ENCODE data around the gene NLGN1.

The NLGN1 gene

DNA sequence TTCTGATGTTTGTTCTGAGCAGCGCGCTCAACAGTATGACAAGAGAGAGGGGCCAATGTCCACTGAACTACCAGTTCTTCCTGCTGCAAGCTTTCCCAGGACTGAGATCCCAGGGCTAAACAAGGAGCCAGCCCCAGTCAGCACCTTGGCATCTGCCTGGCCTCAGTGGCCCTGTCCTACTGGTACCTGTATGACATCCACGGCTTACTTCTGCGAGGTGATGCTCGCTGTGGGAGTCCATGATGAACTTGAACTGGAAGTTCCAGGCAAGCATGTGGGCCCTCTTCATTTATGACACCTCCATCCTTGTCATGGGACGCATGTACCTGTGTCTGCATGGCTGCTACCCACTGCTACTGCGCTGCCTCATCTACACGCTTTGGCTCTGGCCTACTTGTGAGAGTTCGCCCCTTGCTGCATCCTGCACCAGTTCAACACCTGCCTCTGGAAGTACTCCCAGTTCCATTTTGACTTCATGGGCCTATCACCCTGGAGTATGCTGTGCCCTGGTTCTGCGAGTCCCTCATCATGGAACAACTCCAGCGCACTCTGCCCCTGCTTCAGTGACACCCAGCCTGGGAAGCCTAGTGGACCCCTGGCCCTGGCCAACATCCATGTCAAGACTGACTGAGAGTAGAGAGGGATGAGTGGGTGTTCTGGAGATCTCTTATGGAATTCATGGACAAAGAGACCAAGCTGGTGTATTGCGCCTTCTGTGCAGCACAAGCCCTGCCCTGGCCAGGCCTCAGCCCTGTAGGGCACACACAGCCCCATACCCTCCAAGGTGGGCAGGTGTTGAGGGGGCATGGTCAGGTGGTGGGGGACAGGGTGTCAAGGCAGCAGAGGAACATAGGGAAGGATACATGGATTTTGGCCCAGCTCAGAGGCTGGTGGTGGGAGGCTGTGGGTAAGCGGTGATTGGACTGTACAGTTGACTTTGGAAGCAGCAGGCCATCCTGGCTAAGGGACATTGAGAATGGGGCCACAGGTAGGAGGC, 246.8 kb downstream of the NLGN1 start:
- no peak for DNase-seq

DNA sequence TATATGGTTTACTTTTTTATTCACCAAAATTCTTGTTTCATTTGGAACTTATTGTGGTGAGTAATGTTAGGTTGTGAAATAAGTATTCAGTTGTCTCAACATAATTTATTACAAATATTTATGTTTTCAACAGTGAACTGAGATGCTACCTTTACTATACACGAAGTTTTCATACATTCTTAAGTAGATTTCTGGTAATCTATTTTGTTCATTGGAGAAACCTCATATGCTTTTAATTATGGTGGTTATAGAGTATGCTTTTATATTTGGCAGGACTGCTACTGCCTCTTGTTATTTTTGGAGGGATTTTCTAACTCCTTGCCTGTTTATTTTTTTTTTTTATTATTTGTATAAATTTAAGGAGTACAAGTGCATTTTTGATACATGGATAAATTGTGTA, 253.1 kb downstream of the NLGN1 start:
- DNase-seq: no peak

DNA sequence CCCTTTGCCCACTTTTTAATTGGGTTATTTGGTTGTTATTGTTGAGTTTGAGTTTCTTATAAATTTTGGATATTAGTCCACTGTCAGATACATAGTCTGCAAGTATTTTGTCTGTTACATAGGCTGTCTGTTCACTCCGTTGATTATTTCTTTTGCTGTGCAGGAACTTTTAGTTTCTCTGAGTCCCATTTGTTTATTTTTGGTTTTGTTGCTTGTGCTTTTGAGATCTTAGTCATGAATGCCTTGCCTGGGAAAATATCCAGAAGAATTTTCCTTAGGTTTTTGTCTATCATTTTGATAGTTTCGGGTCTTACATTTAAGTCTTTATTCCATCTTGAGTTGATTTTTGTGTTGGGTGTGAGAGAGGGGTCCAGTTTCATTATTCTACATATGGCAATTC, 254.5 kb downstream of the NLGN1 start:
- DNase-seq: no peak

DNA sequence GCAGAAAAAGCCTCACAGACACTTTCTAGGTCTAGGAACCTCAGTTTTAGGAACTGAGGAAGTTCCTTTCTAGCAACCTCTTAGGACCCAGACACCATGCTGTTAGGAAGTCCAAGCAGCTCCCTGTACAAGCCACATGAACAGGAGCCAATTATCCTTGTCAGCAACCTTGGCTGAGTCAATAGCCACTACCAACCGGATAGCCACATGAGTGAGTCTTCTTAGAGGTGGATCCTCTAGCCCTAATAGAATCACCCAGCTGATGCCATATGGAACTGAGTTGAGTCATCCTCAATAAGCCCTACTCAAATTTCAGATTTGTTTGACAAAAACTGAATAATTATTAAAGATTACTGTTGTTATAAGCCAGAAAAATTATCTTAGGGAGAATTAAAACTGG, 256.2 kb downstream of the NLGN1 start:
- no peak for DNase-seq

DNA sequence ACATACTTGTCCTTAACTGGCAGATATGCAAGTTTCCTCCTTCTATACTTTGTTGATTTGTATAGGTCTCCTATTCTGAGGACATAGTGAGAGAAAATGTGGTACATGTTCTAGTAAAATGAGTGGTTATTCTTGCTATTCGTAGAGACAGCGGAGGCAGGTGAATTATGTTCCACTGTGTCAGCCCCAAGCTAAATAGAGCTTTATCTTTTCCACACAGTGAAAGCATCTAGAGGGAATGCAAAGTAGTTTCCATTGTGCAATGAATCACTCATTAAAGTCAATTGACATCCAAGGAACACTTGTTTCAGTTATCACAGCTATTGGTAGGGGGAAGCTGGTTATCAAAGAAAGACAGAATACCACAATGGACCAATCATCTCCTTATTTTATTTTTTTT, 262.4 kb downstream of the NLGN1 start:
- DNase-seq: no peak

DNA sequence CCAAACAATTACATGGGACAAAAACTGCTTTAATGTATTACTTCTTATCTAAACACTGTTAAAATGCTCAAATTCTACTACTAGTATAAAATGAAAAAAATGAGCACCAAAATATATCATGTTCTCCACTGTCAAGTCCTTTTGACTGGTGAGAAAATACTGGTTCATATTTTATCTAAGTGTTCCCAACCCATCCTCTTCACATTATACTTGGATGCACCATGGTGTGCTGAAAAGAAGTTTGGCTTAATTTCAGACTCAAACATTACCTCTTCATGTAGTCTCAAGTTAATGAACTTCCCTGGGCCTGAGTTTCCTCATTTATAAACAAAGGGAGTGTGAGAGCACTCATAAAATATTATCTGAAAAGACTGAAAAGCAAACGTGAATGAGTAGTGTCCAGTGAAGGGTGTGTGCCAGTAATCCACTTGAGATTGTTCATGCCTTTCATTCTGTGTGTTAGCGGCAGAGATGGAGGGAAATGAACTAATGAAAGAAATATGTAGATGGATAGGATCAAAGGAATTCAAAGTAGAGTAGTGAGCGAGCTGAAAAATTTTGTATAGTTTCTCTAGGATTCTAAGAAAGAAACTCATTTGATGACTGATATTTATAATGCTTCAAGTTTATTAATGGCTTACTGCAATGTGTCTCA, 263.2 kb downstream of the NLGN1 start:
- no peak for DNase-seq

DNA sequence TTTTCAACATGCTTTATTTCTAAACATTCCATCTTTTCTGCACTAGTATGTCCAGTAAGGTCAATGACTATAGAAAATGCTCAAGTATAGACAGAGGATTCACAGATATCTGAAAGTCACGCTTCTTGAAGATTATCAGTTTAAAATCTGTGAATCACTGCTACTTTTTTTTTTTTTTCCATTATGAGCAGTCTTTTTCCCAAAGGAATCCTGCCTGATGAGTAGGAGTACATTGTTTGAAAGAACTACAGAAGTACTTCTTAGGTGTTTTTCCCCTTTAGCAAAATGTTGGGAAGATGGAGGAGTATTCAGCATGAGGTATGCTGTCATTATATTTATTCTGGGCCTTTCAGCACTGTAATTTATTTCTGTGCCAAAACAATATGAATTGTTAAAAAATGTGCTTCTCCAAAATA, 266.2 kb downstream of the NLGN1 start:
- DNase-seq: no peak

DNA sequence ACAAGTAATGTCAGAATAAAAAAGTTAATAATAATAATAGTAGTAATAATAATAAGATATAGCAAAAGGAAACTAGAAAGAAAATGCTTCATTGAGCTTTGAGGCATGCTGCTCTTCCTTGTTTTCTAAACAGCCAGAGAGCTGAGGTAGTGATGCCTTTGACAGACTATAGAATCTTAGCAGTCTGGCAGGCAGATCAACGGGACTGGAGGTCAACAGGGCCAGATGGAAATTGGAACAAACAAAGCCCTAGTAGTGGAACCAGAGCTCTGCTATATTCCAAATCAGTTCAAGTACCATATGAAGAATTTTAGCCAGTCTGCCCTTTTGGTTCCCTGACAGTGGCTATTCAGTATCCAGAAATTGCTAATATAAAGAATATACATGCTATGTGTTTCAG, 278.6 kb downstream of the NLGN1 start:
- no peak for DNase-seq

DNA sequence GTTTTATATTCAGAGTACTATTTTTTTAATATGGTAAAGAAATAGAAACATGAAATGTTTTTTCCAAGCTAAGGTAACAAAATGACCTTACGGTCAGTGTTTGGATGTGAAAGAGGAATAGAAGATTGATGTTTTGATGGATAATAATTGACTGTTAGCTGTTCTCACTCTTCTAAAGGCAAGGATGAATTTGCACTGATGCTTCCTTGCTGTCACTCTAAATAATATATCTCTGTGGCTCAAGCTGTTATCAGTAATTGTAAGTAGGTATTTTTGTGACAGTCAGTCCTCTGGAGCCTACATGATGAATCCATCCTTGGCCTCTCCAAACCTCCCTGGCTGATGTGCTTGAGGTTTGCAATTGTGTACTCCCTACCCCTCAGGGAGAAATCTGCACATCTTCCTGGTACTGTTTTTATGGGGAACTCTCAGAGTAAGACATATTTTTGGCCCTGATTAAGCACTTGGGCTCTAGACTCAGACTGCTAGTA, 283.7 kb downstream of the NLGN1 start:
- no peak for DNase-seq

DNA sequence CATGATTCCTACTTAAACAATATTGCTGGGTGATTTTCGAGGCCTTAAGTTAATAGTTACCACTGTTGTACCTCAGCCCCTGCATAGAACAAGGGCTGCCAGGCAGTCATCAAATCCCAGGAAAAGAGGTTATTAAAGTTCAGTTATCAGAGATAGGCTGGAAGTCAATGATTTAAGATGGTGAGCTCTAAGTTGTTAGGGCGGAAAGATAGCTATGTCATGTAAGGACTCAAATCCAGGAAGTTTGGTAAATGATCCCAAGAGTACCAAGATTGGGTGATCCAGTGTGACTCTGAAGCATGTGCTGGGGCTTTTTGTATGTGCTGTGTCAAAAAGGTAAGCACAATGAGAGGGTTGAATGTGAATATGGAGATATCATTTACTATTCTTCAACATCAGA, 287.9 kb downstream of the NLGN1 start:
- DNase-seq: no peak

DNA sequence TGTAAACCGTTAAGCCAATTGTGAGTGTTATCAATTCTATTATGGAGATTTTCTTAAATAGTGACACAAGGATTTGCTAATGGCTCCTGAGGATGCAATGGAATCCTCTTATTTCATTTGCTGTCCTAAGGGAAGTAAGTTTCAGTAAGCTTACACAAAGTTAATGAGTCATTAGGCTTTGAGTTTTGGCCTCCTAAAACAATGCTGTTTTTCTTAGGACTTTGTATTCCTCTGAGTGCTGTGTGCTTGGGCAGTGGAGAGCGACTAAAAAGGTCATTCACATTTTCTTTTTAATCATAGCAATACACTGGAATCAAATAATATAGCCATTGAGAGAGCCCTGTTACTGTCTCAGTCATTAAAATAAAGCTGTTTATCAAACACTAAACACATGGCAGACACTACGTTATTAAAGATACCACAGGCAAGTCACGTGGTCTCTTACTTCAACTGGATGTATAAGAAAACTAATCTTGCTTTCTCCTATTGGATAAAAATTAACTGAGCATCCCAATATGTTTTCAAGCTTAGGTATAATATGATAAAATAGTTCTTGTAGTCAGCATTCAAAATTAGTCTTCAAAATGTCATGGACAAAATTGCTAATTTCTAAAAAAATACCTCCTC, 290.8 kb downstream of the NLGN1 start:
- no peak for DNase-seq

DNA sequence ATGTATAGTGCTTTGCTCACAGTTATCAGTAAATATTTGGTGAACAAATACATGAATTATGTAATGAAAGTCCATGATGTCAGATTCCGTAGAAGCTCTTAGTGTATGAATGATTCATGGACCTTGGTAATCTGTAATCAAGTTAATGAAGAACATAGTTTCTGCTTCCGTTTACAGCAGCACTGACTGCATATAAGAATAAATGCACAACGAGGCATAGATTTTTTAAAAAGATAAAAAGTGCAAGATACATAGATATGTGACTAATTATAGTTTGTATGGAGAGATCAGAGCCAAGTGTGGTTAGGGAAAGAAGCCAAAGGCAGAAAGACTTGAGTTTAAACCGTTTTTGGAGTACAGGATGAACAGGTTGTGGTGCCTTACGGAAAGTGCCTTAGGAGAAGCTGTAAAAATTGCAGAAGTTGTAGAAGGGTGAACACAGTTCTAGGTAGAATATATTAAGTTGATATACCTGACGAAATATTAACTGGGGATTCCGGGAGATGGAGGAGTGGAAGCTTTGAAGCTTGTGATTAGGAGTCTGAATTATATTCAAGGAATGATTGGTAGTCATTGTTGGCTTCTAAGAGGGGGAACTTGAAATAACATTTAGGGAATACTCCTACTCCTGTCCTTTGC, 293.1 kb downstream of the NLGN1 start:
- no peak for DNase-seq

DNA sequence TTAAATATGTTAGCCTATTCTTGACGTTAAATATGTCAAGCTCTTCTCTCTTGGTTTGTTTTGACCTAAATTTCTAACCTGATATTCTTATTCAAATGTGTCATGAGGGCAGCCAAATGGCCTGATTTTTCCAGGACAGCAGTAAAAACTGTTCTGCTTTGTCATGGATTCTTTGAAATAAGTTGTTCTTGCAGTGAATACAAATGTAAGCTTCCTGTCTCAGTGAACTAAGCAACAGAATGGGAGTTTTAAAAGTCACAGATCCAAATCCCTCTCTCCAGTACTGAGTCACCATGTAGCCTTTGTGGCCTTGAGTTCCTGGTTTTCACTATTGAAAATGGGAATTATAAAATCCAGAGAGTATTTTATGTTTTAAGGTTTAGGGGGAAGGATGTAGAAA, 301.8 kb downstream of the NLGN1 start:
- no peak for DNase-seq

DNA sequence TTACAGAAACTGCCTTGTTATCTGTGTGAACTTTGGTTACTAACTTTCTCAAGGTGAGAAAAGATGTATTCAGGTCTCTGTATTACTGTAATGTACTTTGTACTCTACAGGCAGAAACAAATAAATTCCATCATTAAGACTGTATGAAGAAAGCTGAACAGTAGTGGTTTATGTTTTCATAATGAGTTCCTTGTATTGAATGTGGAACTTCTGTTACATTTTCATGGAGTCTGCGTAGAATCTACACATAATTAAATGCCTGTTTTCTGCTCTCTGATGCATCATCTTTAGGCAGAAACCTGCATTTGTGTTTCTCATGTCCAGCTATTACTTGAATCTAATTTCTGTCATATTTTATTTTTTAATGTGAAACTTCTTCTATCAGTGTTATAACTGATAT, 302.8 kb downstream of the NLGN1 start:
- no peak for DNase-seq

DNA sequence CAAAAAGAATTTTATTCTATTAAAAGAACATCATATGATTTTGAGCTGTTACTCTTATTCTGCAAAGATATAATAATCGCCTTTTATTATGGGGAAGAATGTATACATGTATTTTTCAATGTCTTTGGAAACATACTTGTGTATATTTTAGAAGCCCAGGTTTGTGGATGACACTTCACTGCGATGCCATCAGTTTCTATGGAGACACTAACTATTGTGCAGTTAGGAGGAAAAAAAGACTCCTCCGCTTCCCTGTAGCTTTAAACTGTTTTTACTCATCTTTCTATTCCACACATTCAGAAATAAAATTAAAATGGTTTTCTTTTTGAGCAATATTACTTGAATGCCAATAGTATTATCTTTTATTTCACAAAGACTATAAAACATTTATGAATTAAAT, 305.0 kb downstream of the NLGN1 start:
- no peak for DNase-seq

DNA sequence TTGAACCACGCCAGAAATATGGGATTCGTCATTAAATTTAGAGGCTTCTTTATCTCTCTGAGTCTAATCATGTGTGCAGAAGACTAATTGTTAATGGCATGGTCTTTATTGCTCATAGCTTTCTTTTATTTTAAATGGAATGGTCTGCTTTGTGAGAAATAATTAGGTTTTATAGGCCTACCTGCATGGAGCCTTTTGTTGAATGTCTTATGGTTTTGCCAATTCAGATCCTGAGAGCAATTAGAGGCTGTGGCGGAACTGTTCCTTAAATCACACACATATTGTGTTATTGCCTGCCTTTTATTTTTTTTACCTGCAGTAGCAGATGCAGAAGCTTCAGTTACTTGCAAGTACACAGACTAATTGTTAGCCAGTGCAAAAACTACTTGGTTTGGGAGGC, 306.2 kb downstream of the NLGN1 start:
- DNase-seq: peak; percentile 99

DNA sequence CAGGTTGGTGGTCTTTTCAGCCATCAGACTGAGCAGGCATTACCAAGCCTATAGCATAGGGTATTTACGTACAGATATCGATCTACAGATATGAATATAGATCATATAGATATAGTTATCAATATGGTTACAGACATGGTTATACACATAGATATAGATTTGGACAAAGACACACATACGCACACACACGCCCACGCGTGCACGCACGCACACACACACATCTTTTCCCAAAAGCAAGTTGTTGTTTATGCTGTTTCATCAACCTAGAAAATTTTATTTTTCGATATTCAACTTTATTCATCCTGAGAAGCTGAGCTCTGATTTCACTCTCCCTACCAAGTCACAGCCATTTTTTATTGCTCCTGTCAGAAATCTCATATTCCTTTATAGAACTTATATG, 309.1 kb downstream of the NLGN1 start:
- DNase-seq: no peak

DNA sequence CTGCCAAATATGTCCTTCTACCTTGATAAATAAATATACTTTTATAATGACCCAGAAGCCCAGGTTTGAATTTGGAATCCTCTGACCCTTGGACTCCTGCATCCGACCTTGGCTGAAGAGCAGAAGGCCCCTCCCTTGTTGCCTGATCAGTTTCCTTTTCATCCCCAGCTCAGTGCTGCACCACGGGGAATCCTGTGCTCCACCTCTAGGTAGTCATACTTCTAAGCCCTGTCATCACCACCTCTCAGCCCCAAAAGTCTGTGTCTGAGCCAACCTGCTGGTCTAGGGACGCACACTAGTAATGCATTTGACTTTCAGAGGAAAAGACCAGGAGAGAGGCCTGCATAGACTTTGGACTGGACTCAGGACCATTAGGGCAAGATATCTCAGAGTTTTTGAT, 310.6 kb downstream of the NLGN1 start:
- no peak for DNase-seq

DNA sequence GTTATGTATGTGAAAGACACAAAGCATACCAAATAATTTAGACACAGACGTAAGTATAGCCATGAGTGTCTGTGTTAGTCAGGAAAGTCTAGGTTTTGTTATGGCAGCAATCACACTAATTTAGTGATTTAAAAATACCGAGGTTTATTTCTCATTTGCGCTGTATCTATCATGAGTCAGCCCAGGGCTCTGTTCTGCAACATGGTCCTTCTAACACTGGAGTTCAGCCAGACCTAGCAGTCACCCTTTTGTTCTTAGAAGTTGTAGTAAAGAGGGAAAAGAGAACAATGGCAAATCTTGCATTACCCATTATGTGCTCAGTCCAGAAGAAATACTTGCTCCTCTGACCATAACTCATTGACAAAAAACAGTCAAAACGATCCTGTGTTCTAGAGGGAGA, 311.5 kb downstream of the NLGN1 start:
- no peak for DNase-seq

DNA sequence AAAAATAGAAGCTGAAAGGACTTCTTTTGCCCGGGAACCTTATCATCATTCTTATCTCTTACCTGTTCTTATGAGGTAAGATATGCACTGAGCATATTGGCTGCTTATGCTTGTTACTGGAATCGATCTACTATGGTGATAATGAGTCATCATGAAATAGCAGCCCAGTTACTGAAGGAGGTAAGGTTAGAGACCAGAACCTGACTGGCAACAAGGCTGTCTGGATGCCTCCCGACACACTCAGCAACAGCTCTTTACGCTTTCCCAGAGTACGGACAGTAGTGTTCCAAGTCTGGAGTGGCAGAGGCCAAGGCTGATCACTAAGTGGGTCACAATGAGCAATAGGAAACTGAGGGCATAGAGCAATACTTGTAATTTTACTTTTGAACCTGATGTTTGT, 314.1 kb downstream of the NLGN1 start:
- DNase-seq: no peak

DNA sequence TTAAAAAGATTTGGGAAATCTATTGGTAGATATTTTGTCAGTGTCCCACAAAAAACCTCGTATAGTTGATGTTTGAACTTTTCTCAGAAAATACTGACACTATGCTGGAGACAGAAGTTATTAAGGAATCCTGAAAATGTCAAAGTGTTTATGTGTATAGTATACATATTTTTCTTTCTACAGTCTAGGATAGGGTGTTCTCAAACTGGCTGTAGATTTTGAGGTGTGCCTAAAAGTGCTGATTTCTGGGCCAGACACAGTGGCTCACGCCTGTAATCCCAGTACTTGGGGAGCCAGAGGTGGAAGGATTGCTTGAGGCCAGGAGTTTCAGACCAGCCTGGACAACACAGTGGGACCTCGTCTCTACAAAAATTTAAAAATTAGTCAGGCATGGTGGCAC, 322.0 kb downstream of the NLGN1 start:
- no peak for DNase-seq

DNA sequence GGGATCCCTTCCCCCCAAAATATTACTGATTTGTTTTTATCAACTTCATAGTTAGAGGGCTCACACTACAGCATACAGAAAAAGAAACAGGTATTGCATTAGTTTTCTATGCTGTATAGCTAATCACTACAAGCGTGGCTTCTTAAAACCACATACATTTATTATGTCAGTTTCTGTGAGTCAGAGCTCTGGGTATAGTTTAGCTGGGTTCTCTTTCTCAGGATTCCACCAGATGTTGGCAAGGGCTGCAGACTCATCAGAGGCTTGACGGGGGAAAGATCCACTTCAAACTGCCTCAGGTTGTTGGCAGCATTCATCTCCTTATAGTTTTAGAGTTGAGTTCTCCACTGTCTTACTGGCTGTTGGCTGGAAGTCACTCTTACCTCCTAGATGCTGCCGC, 328.0 kb downstream of the NLGN1 start:
- no peak for DNase-seq

DNA sequence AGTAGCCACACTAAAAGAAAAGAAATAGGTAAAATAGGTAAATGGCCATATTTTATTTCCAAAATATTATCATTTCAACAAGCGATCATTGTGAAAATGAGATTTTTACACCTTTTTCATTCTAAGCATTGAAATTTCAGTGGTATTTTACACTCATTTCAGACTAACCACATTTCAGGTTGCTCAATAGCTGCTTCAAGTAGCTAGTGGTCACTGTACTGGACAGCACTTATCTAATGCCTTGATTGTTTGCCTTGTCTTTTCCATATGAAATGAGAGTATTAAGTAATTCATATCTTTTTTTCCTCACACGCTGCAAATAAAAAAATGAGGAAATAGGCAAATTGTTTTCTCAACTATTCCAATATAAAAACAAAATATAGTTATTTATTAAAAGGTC, 332.8 kb downstream of the NLGN1 start:
- DNase-seq: no peak
